Kidney glomerular epithelial cell (primary cell): ENCODE measurements around the gene ANKRD40CL.
"Not testable (repeated sequence)": the region's sequence is repeated elsewhere in the genome, so short reads cannot be mapped to it uniquely, and the experiment has no call there.

Source experiments
- DNase-seq: peaks from one replicate; lab custom pipeline; 2025; lab: John Stamatoyannopoulos, UW

ANKRD40CL gene, protein sequence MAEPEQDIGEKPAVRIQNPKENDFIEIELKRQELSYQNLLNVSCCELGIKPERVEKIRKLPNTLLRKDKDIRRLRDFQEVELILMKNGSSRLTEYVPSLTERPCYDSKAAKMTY

DNA sequence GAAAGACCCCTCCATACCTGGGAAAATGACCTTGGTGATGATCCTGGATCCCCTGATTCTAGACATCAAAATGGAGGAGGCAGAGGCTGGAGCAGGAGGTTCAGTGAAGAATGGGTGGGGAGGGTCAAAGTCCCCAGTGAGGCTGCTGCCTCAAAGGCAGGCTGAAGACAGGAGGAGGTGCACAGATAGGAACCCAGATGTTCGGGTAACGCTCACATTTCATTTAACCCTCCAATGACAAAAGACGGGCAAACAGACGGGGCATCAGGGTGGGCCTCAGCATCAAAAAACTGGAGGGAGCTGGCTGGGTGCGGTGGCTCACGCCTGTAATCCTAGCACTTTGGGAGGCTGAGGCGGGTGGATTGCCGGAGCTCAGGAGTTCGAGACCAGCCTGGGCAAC, at the start of gene ANKRD40CL:
ANKRD40CL (minus strand) TSS at position 73 of the 400 bp plus-strand sequence. CDS start 605 bp downstream, outside the sequence.
- no peak for DNase-seq

GRCh38 chr17:50816271-50816670, 49.0 kb upstream of the ANKRD40CL start:
- no peak for DNase-seq

DNA sequence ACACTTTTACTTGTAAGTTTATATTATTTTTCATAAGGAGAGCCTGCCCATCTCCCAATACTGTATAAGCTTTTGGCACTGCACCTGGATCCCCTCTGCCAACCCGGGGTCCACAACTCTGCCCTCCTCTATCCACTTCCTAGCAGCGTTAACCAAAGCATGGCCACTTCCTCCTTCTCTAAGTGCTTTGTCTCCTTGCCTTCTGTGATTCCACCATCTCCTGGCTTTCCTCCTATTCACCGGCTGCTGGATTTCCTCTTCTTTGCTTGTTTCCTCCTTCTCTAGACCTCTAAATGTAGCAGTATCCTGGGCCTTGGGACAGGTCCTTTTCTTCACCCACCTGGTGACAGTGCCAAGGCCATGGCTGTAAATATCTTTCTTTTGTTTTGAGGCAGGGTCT, 48.1 kb upstream of the ANKRD40CL start:
- DNase-seq = no peak

DNA sequence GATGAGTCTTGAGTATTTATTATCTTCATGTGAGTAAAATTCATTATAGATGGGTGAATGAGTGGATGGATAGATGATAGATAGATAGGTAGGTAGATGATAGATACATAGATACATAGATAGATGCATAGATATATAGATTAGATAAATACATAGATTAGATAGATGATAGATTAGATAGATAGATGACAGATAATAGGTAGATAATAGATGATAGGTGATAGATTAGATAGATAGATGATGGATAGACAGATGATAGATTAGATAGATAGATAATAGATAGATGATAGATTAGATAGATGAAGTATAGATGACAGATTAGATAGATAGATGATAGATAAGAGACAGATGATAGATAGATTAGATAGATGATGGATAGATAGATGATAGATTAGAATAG, 46.3 kb upstream of the ANKRD40CL start:
- DNase-seq = no peak

GRCh38 chr17:50808888-50809287, 41.6 kb upstream of the ANKRD40CL start:
- DNase-seq = no peak

DNA sequence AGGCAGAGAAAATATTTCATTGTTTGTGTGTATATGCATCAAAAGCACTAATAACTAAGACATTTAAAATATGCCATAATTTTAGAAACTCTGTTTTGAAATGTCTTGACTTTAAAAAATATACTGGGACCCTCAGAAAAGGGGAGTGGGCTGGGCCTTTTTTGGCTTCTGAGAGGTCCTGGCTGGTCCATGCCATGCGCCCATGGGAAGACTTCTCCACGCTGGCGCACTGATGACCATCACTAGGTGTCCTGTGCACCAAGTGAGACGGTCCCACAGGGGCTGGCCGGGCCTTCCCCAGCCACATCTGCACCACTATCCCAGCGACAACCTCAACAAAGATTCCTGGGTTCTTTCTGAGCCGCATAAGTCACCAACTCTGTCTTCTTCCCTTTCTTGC, 41.1 kb upstream of the ANKRD40CL start:
- DNase-seq = no peak

GRCh38 chr17:50807675-50808074, 40.4 kb upstream of the ANKRD40CL start:
- no peak for DNase-seq

GRCh38 chr17:50807009-50807408, 39.7 kb upstream of the ANKRD40CL start:
- no peak for DNase-seq

- DNase-seq = no peak
Observed at GRCh38 chr17:50806141-50806643, 38.9 kb upstream of the ANKRD40CL start.

DNA sequence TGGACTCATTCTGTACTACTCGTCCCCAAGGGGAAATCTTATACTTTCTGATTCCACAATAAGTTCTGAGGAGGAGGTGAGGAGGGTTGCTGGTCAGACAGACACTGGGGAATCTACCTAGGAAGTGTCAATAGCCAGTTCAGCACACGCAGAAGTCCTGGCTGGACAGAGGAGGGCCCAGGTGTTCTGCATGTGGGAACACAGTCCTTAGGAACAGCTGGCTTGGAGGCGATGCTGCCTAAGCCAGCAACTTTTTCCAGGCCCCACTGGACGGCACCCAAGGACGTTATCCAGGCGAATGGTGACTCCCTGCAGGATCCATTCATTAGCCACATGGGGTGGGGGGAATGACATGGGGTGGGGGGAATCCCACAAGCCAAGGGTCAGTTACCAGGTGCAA, 38.2 kb upstream of the ANKRD40CL start:
- DNase-seq = no peak

DNA sequence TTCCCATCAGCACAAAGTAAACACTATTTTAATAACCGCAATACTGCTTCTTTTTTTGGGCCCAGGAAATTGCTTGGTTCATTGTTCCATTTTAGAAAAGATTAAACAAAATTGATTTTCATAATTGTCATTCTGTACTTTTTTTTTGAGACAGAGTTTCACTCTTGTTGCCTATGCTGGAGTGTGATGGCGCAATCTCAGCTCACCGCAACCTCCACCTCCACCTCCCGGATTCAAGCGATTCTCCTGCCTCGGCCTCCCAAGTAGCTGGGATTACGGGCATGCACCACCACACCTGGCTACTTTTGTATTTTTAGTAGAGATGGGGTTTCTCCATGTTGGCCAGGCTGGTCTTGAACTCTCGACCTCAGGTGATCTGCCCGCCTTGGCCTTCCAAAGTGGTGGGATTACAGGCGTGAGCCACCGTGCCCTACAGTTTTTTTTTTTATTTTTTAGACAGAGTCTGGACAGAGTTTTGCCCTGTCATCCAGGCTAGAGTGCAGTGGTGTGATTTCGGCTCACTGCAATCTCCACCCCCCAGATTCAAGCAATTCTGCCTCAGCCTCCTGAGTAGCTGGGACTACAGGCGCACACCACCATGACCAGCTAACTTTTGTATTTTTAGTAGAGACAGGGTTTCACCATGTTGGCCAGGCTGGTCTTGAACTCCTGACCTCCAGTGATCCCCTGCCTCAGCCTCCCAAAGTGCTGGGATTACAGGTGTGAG, 37.6 kb upstream of the ANKRD40CL start:
- not testable (repeated sequence) for DNase-seq

GRCh38 chr17:50803676-50804075, 36.4 kb upstream of the ANKRD40CL start:
- DNase-seq = no peak

- DNase-seq = no peak
Observed at GRCh38 chr17:50802609-50803571, 35.6 kb upstream of the ANKRD40CL start.

- no peak for DNase-seq
Observed at GRCh38 chr17:50800196-50800700, 32.9 kb upstream of the ANKRD40CL start.

DNA sequence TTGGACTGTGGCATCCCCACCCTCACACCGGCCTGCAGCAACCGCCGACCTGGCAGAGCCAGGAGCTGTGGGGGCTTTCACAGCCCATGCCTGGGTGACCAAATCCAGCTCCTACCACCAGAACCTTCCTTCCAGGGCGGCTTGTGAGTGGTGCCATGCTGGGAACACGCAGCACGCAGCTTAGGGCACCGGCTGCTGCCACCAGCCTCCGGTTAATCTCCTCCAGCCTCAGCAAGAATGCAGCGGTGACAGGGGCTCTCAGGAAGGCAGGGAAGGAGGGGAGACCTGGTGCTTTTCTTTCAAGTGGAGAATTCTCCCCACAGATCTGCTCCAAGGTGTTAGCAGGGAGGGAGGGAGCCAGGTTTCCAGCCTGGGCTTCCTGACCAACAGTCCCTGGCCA, 32.3 kb upstream of the ANKRD40CL start:
- DNase-seq = no peak

- no peak for DNase-seq
Observed at GRCh38 chr17:50798424-50799288, 31.3 kb upstream of the ANKRD40CL start.

GRCh38 chr17:50797135-50797810, 30.0 kb upstream of the ANKRD40CL start:
- DNase-seq = no peak

- no peak for DNase-seq
Observed at GRCh38 chr17:50794361-50794760, 27.0 kb upstream of the ANKRD40CL start.

- no peak for DNase-seq
Observed at GRCh38 chr17:50793007-50793406, 25.7 kb upstream of the ANKRD40CL start.

DNA sequence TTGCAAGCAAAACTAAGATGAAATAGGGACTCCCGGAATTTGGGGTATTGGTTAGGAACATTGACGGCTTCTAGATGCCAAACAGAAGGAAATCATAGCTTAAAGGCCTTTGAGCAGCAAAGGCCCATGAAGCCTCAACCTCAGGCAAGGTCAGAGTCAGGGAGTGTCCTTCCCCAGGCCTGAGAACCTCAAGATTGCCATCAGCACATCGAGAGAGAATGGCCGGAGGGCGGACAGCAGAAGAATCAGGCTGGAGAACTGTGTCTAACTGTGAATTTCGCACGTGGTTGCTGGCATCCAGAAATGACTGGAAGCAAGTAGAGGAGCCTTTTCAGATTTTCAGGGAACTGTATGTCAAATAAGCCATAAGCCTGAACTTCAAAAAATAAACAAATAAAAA, 24.8 kb upstream of the ANKRD40CL start:
- DNase-seq = no peak

DNA sequence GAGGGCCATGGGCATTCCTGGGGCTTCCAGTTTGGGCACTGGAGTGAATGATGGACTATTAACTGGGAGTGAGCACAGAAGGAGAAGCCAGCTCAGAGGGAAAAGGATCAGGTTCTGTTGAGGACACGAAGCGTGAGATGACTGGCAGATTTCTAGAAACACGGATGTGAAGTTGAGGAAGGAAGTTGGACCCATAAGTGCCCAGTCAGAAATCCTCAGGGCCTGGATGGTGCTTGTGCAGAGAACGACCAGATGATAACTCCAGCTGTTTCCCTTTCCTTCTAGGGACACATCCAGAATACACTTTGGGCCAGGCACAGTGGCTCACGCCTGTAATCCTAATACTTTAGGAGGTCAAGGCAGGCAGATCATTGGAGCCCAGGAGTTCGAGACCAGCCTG, 23.3 kb upstream of the ANKRD40CL start:
- DNase-seq = no peak
